AG04449 (cell line): ENCODE measurements around the gene PCDHGC3.
A peak's percentile ranks its signal among the peaks of the same experiment; 100 is the strongest.

Source experiments
- CTCF ChIA-PET: fragments of 350-600 bp; formaldehyde crosslinking; extraction: SDS; loops from one replicate; lab custom pipeline; 2021; ENCODE audit warnings: antibody characterized with exemption; lab: Yijun Ruan, JAX
- POLR2A ChIA-PET: fragments of 400-600, 350-600 bp; formaldehyde crosslinking; extraction: SDS; loops from one replicate; lab custom pipeline; 2020; ENCODE audit warnings: antibody characterized with exemption, inconsistent platforms; lab: Yijun Ruan, JAX
- DNase-seq: peaks from one replicate; pipeline ENCODE4 v3.0.0-alpha.2; 2010; ENCODE audit warnings: low read depth, low spot score
- H3K4me3 ChIP-seq: 2 replicates; pipeline ENCODE4 v1.5.1; 2011; ENCODE audit warnings: low read depth, mild to moderate bottlenecking, control low read depth, low read length
- TF ChIP-seq, protein P1 (sequence below): IDR thresholded peaks from one replicate; pipeline ENCODE4 v1.5.1; 2011; ENCODE audit warnings: mild to moderate bottlenecking, moderate library complexity, low read length, control low read depth, inconsistent platforms; ENCODE audit not compliant: insufficient read depth; ENCODE audit errors: missing control alignments

The PCDHGC3 gene

DNA sequence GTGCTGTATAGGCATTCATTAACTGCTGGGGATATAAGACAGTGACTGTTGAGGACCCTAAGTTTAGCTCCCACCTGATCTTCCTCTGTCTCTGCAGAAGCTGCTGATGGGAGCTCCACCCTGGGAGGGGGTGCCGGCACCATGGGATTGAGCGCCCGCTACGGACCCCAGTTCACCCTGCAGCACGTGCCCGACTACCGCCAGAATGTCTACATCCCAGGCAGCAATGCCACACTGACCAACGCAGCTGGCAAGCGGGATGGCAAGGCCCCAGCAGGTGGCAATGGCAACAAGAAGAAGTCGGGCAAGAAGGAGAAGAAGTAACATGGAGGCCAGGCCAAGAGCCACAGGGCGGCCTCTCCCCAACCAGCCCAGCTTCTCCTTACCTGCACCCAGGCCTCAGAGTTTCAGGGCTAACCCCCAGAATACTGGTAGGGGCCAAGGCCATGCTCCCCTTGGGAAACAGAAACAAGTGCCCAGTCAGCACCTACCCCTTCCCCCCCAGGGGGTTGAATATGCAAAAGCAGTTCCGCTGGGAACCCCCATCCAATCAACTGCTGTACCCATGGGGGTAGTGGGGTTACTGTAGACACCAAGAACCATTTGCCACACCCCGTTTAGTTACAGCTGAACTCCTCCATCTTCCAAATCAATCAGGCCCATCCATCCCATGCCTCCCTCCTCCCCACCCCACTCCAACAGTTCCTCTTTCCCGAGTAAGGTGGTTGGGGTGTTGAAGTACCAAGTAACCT lies 35.3 kb downstream of the PCDHGC3 start:
- ChIA-PET CTCF (interaction anchor here (1.0 to 37.5 kb wide), 13 partner anchors 6 to 163 kb away, joined by 3 to 856 read pairs (median 10); partner anchors contain the start of genes PCDHGA10, PCDHGA11, PCDHGA12 and PCDHGB3), POLR2A (no interaction called here)
- DNase-seq, result no peak
- no peak overlapping the region for H3K4me3 ChIP-seq
- TF ChIP-seq, protein P1, sequence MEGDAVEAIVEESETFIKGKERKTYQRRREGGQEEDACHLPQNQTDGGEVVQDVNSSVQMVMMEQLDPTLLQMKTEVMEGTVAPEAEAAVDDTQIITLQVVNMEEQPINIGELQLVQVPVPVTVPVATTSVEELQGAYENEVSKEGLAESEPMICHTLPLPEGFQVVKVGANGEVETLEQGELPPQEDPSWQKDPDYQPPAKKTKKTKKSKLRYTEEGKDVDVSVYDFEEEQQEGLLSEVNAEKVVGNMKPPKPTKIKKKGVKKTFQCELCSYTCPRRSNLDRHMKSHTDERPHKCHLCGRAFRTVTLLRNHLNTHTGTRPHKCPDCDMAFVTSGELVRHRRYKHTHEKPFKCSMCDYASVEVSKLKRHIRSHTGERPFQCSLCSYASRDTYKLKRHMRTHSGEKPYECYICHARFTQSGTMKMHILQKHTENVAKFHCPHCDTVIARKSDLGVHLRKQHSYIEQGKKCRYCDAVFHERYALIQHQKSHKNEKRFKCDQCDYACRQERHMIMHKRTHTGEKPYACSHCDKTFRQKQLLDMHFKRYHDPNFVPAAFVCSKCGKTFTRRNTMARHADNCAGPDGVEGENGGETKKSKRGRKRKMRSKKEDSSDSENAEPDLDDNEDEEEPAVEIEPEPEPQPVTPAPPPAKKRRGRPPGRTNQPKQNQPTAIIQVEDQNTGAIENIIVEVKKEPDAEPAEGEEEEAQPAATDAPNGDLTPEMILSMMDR, result no peak

DNA sequence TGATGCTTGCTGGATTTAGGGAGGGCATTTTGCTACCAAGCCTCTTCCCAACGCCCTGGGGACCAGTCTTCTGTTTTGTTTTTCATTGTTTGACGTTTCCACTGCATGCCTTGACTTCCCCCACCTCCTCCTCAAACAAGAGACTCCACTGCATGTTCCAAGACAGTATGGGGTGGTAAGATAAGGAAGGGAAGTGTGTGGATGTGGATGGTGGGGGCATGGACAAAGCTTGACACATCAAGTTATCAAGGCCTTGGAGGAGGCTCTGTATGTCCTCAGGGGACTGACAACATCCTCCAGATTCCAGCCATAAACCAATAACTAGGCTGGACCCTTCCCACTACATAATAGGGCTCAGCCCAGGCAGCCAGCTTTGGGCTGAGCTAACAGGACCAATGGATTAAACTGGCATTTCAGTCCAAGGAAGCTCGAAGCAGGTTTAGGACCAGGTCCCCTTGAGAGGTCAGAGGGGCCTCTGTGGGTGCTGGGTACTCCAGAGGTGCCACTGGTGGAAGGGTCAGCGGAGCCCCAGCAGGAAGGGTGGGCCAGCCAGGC lies 36.1 kb downstream of the PCDHGC3 start:
- H3K4me3 ChIP-seq, result no peak overlapping the region
- POLR2A ChIA-PET, result no interaction called here
- no peak for DNase-seq
- CTCF ChIA-PET, result interaction anchor here (0.8 to 37.5 kb wide), 19 partner anchors 6 to 181 kb away, joined by 3 to 856 read pairs (median 5); partner anchors contain the start of genes PCDHGA1, PCDHGA10, PCDHGA11 and PCDHGA12
- TF ChIP-seq, protein P1, result no peak

DNA sequence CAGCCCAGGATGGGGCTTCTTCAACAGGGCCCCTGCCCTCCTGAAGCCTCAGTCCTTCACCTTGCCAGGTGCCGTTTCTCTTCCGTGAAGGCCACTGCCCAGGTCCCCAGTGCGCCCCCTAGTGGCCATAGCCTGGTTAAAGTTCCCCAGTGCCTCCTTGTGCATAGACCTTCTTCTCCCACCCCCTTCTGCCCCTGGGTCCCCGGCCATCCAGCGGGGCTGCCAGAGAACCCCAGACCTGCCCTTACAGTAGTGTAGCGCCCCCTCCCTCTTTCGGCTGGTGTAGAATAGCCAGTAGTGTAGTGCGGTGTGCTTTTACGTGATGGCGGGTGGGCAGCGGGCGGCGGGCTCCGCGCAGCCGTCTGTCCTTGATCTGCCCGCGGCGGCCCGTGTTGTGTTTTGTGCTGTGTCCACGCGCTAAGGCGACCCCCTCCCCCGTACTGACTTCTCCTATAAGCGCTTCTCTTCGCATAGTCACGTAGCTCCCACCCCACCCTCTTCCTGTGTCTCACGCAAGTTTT lies 36.7 kb downstream of the PCDHGC3 start:
- ChIA-PET POLR2A (interaction anchor here (1.3 to 3.9 kb wide), 2 partner anchors 19 to 45 kb away, joined by 6 to 13 read pairs; no protein-coding TSS in a partner anchor), CTCF (interaction anchor here (0.6 to 37.5 kb wide), 24 partner anchors 5 to 182 kb away, joined by 3 to 856 read pairs (median 4); partner anchors contain the start of genes PCDHGA1, PCDHGA10, PCDHGA11 and PCDHGA12)
- peak overlapping the region; percentile 52 for H3K4me3 ChIP-seq
- TF ChIP-seq, protein P1, result peak; percentile 80
- no peak for DNase-seq

DNA sequence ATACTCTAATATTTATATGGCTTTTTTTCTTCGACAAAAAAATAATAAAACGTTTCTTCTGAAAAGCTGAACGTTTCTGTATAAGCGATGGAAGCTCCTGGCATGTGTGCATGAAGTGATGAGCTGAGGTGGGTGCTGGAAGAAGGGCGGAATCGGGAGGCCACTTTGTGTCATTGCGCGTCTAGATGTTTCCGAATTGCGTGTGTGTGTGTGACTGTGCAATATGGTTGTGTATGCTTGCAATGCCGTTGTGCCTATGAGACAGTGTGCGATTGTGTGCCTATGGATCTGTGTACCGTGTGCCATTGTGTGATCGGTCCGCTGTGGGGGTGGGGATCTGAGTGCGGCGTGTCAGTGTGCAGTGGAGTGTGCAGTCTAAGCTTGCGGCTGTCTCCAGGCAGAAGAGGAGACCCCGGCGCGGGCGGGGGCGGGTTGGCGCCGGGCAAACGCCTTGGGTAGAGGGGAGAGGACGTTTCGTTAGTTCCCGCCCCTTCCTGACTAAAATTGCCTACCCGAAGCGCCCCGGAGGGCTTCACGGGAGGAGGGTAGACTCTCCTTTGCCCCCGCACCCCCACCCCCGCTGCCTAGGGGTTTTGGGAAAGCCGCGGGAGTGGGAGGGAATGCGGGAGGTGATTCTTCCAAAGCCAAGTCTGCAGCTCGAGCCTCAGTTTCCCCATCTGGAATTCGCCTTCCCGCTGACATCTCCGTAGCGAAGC lies 37.3 kb downstream of the PCDHGC3 start:
- peak overlapping the region; percentile 52 for H3K4me3 ChIP-seq
- DNase-seq, result no peak
- ChIA-PET CTCF (interaction anchor here (0.6 to 37.5 kb wide), 21 partner anchors 4 to 182 kb away, joined by 3 to 856 read pairs (median 5); partner anchors contain the start of genes PCDHGA1, PCDHGA10, PCDHGA11 and PCDHGA12), POLR2A (interaction anchor here (0.7 to 3.9 kb wide), 9 partner anchors 10 to 93 kb away, joined by 3 to 13 read pairs (median 6); partner anchors contain the start of genes PCDHGA11, PCDHGA12, PCDHGC3 and PCDHGC5)
- TF ChIP-seq, protein P1, result no peak

DNA sequence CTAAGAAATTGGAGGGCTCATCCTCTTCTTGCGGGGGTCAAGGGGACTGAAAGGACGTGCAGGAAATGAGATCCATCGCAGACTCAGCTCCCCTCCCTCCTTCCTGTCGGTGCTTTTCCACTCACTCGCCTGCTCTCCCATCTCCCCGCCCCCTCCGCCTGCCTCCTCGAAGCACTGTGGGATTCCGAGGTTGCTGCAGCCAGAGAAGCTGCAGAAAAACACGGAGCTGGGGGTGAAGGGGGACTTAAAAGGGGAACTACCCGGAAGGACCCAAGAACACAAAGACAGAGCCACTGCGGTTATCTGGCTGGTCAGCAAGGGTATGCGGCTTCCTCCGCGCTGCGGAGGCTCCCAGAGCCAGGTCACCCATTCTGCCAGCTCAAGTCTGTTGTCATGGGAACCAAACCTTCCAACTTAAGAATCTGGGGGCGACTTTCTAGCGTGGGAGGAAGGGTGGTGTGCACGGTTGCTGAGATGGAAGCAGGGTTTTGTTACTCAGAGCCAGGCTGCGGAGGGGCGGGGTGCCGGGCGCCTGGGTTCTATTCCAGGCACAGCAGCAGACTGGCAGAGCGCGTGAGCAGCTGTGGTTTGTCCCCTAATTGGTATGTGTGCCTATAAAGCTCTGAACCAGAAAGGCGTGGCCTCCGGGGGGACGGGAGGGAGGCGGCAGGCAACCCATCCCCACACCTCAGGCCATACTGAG lies 38.0 kb downstream of the PCDHGC3 start:
- DNase-seq, result peak; percentile 76
- ChIA-PET CTCF (interaction anchor here (1.0 to 37.5 kb wide), 12 partner anchors 4 to 105 kb away, joined by 3 to 856 read pairs (median 15); partner anchors contain the start of genes DIAPH1, PCDHGA10, PCDHGA11 and PCDHGA12), POLR2A (interaction anchor here (0.7 to 3.9 kb wide), 9 partner anchors 10 to 93 kb away, joined by 3 to 13 read pairs (median 6); partner anchors contain the start of genes PCDHGA11, PCDHGA12, PCDHGC3 and PCDHGC5)
- peak overlapping the region; percentile 52 for H3K4me3 ChIP-seq
- TF ChIP-seq, protein P1, result no peak
